ENCODE results near the gene ATP2B2. TPM values are rescaled to one million over a fixed set of nuclear protein-coding genes. Genes with fewer than 3 reads are reported as not detected.

Gene ATP2B2
- total RNA-seq, 2 experiments from 2014 or later, result not detected

- CTCF ChIA-PET, result no interaction called here
- POLR2A ChIA-PET, result no interaction called here
Measured at GRCh38 chr3:10474275-10474646, 31.1 kb downstream of the ATP2B2 start.

DNA sequence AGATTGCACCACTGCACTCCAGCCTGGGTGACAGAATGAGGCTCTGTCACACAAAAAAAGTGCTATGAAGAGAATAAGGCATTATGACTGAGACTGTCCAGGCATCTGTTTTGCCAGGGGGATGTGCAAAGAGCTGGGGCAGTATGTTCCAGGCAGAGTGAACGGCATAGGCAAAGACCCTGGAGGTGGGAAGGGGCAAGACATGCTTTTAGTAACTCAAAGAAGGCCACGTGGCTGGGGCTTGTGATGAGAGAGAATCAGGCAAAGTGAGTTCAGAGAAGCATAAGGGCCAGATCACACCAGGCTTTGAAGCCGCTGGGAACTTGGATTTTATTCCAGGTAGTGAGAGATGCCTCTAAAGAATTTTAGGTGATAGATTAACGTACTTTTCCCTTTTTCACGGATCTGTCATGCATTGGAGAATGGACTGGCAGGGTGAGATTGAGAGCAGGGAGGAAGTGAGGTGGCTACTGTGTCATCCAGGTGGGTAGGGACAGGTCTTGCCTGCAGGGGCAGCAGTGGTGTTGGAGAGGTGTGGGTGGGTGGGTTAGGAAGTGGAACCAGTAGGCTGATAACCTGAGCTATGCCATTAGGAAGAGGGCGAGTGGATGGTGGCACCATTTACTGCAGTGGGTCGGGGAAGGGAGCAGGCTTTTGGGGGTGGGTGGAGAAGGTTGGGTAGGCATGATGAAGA lies 31.7 kb downstream of the ATP2B2 start:
- ChIA-PET CTCF (no interaction called here), POLR2A (no interaction called here)

- ChIA-PET CTCF (no interaction called here), POLR2A (no interaction called here)
Measured at GRCh38 chr3:10472877-10473440, 32.4 kb downstream of the ATP2B2 start.

GRCh38 chr3:10471054-10471688 lies 34.2 kb downstream of the ATP2B2 start:
- POLR2A ChIA-PET, result no interaction called here

GRCh38 chr3:10470120-10471053 lies 35.0 kb downstream of the ATP2B2 start:
- ChIA-PET POLR2A (no interaction called here), CTCF (no interaction called here)

More at GRCh38 chr3:10471054-10471688, 34.2 kb downstream of the ATP2B2 start:
- CTCF ChIA-PET, result interaction anchor here (0.7 kb wide), 1 partner anchor 232 kb away, joined by 4 read pairs; no protein-coding TSS in a partner anchor

DNA sequence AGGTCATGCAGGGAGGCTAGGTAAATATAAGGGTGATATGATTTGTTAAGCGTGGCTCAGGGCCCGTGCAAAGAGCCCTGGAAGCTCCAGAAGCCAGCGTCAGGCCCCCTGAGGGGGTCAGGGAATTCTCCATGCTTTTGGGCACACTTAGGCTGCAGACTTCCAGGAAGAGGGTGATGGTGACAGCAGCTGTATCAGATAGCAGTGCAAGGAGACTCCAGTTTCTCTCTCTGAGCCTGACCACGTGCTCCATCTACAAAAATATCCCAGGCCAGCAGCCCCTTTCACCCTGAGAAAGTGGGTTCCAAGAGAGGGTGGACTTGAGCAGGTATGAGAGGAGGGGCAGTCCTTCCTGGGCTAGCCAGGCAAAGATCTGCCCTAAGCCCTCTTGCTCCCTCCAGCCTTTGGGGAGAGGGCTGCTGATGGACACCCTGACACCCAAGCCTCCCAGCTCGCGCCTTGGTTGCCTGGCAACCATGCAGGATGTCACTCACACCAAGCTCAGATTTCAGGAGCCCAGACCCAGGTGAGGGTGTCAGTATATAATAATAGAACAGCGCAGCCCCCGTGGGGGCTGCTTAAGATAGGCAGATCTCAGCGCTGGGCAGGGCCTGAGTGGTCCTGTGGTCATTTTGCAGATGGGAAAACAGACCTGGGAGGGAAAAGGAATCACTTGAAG lies 35.8 kb downstream of the ATP2B2 start:
- ChIA-PET CTCF (no interaction called here), POLR2A (no interaction called here)

- ChIA-PET CTCF (no interaction called here), POLR2A (no interaction called here)
Measured at GRCh38 chr3:10468613-10469354, 36.6 kb downstream of the ATP2B2 start.

DNA sequence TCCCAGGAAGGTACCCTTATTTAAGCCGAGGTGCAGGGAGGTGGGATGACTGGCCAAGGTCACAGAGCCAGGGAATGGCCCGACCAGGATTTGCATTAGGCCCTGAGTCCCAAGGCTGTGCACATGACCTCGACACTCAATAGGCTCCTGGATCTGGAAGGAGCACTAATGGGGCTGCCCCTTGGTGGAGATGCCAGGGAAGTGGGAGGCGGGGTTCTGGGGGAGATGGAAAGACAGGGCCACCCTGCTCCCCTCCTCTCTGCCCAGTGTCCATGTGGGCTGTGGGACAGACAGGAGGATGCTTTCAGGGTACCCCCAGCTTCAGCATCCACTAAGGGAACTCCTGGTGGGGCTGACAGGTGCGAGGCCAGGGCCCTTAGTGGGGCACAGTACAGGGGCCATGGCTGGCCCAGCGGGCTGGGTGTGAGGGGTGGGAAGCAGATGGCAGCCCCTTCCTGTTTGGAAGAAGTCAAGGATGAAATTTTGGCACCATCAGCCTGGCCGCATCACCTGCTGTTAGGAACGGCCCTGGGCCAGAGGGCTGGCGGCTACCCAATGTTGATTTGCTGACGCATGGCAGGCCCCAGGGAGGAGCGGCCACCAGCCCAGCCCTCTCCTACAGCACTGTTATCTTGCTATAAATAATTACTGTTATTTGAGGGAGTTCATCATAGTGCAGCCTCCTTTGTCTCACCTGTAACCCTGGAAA lies 37.3 kb downstream of the ATP2B2 start:
- CTCF ChIA-PET, result no interaction called here
- POLR2A ChIA-PET, result no interaction called here

GRCh38 chr3:10467204-10467603 lies 38.2 kb downstream of the ATP2B2 start:
- ChIA-PET CTCF (no interaction called here), POLR2A (no interaction called here)

- ChIA-PET POLR2A (no interaction called here), CTCF (no interaction called here)
Measured at GRCh38 chr3:10466186-10466585, 39.2 kb downstream of the ATP2B2 start.

GRCh38 chr3:10465161-10465560 lies 40.2 kb downstream of the ATP2B2 start:
- ChIA-PET CTCF (no interaction called here), POLR2A (no interaction called here)

GRCh38 chr3:10463533-10464434 lies 41.6 kb downstream of the ATP2B2 start:
- CTCF ChIA-PET, result no interaction called here
- POLR2A ChIA-PET, result no interaction called here

DNA sequence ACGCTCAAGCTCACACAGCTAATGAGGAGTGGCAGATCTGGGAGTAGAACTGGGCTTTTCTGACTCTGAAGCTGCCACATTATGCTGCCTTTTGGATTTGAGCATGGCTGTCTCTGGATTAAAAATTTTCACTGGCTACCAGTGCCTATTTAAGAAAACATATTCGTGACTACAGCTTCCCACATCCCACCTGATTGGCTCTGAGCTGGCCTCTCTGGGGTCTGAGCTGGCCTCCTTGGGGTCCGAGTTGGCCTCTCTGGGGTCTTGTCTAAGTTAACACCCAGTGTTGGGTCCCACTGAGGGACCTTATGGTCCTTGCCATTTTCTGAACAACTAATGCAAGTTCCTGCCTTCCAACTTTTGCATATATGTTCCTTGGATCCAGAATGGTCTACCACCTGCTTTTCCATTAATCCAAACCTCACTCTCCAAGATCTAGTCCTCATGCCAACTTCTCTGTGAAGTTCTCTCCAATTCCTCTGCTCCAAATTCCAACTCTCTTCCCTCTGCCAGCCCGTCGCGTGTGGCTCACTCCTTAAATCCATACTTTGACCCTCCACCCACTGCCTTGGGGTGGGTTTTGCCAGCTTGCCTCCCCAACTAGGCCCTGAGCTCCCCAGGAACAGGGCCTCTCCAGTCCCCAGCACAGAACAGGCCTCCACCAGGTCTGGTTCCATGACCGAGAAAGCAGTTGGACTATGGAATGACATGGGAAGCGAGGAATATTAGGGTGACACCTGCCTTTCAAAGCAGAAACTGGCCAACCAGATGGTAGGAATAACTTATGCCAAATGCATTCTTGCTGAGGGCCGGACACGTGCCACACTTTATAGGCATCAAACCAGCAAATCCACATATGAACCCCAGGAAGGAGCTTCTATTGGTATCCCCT lies 42.5 kb downstream of the ATP2B2 start:
- ChIA-PET CTCF (no interaction called here), POLR2A (no interaction called here)

GRCh38 chr3:10460951-10461545 lies 44.3 kb downstream of the ATP2B2 start:
- ChIA-PET CTCF (no interaction called here), POLR2A (no interaction called here)

DNA sequence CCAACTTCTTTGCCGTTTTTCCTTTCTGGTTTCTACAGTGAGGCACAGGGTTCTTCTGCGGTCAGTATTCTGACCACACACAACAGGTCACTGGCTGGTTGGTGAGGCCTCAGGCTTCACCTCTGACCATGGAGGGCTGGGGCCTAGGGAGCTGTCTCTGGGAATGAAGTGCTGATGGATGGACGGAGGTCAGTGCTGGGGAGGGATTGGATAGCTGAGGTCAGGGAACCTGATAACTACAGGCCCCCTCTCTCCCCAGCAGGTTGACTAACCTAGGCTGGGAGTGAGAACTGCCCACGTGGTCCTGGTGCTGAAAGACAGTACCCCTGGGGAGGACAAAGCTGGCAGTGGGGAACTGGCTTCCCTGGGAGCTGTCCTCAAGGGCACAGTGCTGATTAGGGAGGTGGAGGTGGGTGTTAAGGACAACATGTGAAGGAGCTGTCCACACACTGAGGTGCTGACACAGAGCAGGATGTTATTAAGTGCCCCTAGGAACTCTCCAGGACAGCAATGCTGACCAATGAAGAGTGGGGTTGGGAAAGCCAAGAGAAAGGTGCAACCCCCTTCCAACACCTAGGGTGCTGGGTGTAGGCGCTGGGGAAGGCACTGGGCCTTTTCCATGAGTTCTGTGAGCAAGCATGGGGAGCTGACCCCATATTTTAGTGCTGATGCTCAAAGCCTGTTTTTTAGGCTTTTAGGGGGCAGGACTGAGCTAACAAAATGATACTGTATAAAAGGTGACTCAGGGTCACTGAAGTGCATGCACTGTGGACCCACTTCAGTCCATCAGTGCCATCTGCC lies 45.2 kb downstream of the ATP2B2 start:
- POLR2A ChIA-PET, result no interaction called here
- CTCF ChIA-PET, result no interaction called here

DNA sequence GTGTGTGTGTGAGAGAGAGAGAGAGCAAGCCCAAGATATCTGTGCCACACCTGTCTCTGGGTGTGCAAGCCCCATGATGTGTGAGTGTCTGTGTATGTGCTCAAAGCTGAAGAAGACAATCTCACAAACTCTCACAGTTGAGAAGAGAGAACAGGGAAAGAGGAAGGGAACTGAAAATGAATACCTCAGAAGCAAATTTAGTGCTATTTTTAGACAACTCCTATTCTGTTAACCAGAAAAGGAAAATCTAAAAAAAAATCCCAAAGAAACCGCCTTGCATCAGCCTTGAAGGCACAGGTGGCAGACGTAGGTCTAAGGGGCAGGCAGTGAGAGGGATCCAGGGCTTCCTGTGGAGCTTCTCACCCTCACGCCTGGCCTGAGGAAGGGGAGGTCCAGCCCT lies 47.8 kb downstream of the ATP2B2 start:
- POLR2A ChIA-PET, result no interaction called here
- CTCF ChIA-PET, result no interaction called here
